Measurements from ENCODE around the gene CRACR2A. TPM values are rescaled to one million over a fixed set of nuclear protein-coding genes. Genes with fewer than 3 reads are reported as not detected.

The CRACR2A gene
- polyA plus RNA-seq, 1 donor from 2014 or later = 2.1 TPM

DNA sequence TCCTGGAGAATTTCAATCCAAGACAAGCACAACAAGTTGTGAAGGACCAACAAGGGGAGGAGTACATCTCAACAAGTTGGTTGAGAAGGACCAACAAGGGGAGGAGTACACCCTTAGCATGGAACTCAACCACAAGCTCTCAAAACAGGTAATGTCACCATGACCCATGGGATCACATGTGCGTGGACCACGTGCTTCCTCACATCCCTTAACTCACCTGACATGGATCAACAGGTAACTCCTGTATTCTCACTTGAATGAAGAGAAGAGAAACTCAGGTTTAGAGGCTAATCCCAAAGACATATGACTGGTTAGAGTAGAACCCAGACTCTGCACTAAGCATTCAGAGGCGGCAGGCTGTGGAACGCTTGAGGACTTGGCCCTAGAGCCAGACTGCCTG lies 6.2 kb downstream of the CRACR2A start:
- TF ChIP-seq EZH2 (IDR thresholded peaks at IDR 0.05; ENCODE audit: borderline replicate concordance, insufficient read depth, low read length, poor library complexity, severe bottlenecking) (no peak), POLR2AphosphoS5 (IDR thresholded peaks at IDR 0.05) (no peak), TAF1 (IDR thresholded peaks at IDR 0.05; ENCODE audit: low read depth) (no peak), SMC3 (conservative IDR thresholded peaks at IDR 0.05; ENCODE audit: poor library complexity) (no peak), MXI1 (conservative IDR thresholded peaks at IDR 0.05; ENCODE audit: poor library complexity, severe bottlenecking) (no peak), EP300 (conservative IDR thresholded peaks at IDR 0.05; ENCODE audit: poor library complexity, severe bottlenecking) (no peak), RAD21 (conservative IDR thresholded peaks at IDR 0.05) (no peak)
- TF ChIP-seq, protein P1, sequence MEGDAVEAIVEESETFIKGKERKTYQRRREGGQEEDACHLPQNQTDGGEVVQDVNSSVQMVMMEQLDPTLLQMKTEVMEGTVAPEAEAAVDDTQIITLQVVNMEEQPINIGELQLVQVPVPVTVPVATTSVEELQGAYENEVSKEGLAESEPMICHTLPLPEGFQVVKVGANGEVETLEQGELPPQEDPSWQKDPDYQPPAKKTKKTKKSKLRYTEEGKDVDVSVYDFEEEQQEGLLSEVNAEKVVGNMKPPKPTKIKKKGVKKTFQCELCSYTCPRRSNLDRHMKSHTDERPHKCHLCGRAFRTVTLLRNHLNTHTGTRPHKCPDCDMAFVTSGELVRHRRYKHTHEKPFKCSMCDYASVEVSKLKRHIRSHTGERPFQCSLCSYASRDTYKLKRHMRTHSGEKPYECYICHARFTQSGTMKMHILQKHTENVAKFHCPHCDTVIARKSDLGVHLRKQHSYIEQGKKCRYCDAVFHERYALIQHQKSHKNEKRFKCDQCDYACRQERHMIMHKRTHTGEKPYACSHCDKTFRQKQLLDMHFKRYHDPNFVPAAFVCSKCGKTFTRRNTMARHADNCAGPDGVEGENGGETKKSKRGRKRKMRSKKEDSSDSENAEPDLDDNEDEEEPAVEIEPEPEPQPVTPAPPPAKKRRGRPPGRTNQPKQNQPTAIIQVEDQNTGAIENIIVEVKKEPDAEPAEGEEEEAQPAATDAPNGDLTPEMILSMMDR (IDR thresholded peaks at IDR 0.05; ENCODE audit: poor library complexity, severe bottlenecking) = no peak
- TF ChIP-seq, protein P2, sequence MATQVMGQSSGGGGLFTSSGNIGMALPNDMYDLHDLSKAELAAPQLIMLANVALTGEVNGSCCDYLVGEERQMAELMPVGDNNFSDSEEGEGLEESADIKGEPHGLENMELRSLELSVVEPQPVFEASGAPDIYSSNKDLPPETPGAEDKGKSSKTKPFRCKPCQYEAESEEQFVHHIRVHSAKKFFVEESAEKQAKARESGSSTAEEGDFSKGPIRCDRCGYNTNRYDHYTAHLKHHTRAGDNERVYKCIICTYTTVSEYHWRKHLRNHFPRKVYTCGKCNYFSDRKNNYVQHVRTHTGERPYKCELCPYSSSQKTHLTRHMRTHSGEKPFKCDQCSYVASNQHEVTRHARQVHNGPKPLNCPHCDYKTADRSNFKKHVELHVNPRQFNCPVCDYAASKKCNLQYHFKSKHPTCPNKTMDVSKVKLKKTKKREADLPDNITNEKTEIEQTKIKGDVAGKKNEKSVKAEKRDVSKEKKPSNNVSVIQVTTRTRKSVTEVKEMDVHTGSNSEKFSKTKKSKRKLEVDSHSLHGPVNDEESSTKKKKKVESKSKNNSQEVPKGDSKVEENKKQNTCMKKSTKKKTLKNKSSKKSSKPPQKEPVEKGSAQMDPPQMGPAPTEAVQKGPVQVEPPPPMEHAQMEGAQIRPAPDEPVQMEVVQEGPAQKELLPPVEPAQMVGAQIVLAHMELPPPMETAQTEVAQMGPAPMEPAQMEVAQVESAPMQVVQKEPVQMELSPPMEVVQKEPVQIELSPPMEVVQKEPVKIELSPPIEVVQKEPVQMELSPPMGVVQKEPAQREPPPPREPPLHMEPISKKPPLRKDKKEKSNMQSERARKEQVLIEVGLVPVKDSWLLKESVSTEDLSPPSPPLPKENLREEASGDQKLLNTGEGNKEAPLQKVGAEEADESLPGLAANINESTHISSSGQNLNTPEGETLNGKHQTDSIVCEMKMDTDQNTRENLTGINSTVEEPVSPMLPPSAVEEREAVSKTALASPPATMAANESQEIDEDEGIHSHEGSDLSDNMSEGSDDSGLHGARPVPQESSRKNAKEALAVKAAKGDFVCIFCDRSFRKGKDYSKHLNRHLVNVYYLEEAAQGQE (IDR thresholded peaks at IDR 0.05; ENCODE audit: borderline replicate concordance) = no peak
- no peaks in the 10 kb centered on the region for H3F3A ChIP-seq (ENCODE audit: insufficient read depth, low read length, poor library complexity, severe bottlenecking)
- no peak overlapping the region for H2AFZ ChIP-seq (ENCODE audit: low read depth, low read length)
- H3K4me2 ChIP-seq (ENCODE audit: low read length) = no peak overlapping the region
- no peaks in the 10 kb centered on the region for H3K79me2 ChIP-seq (replicated peaks; ENCODE audit: insufficient read depth, low read length)
- H3K9me3 ChIP-seq (ENCODE audit: low read length) = no peaks in the 10 kb centered on the region
- no peak overlapping the region for H3K9ac ChIP-seq (ENCODE audit: low read length)
- no peaks in the 10 kb centered on the region for H4K20me1 ChIP-seq (ENCODE audit: insufficient read depth)
- H3K9me2 ChIP-seq (ENCODE audit: insufficient read depth, low read length) = no peaks in the 10 kb centered on the region
- no peak overlapping the region for H3K4me3 ChIP-seq (ENCODE audit: low read length)
- no peaks in the 10 kb centered on the region for H3K27me3 ChIP-seq (ENCODE audit: insufficient read depth, low read depth, low read length)
- H3K27ac ChIP-seq (ENCODE audit: low read length) = no peak overlapping the region
- H3K36me3 ChIP-seq (ENCODE audit: insufficient read depth, low read length) = no peaks in the 10 kb centered on the region

DNA sequence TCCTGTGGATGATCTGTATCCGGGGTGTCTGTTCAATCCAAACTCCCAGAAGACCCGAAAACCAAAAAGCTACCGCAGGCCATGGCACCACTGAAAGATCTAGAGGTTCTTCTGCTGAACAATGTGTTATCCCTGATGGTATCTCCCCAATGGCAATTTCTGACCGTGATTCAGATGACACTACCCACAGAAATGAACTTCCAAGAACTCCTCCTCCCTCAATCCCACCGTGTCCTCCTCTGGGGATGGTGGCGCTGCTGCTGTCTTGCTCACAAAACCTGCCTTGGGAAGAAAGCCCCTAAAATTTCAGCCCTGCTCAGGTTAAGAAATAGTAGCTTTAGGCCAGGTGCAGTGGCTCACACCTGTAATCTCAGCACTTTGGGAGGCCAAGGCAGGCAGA lies 7.8 kb downstream of the CRACR2A start:
- TF ChIP-seq TAF1 (IDR thresholded peaks at IDR 0.05; ENCODE audit: low read depth) = no peak
- TF ChIP-seq EP300 (conservative IDR thresholded peaks at IDR 0.05; ENCODE audit: poor library complexity, severe bottlenecking) = no peak
- TF ChIP-seq MXI1 (conservative IDR thresholded peaks at IDR 0.05; ENCODE audit: poor library complexity, severe bottlenecking) = no peak
- H3K27ac ChIP-seq (ENCODE audit: low read length) = no peak overlapping the region
- no peaks in the 10 kb centered on the region for H4K20me1 ChIP-seq (ENCODE audit: insufficient read depth)
- H3K79me2 ChIP-seq (replicated peaks; ENCODE audit: insufficient read depth, low read length) = no peaks in the 10 kb centered on the region
- H3K4me2 ChIP-seq (ENCODE audit: low read length) = no peak overlapping the region
- no peaks in the 10 kb centered on the region for H3K27me3 ChIP-seq (ENCODE audit: insufficient read depth, low read depth, low read length)
- H3K9ac ChIP-seq (ENCODE audit: low read length) = no peak overlapping the region
- H3K9me3 ChIP-seq (ENCODE audit: low read length) = no peaks in the 10 kb centered on the region
- H3F3A ChIP-seq (ENCODE audit: insufficient read depth, low read length, poor library complexity, severe bottlenecking) = no peaks in the 10 kb centered on the region
- H3K4me3 ChIP-seq (ENCODE audit: low read length) = no peak overlapping the region
- H3K9me2 ChIP-seq (ENCODE audit: insufficient read depth, low read length) = no peaks in the 10 kb centered on the region
- H3K36me3 ChIP-seq (ENCODE audit: insufficient read depth, low read length) = no peaks in the 10 kb centered on the region
- no peak overlapping the region for H2AFZ ChIP-seq (ENCODE audit: low read depth, low read length)

Data from neural cell (in vitro differentiated cells).